IPS-18c (cell line): Measurements from ENCODE around the gene FLVCR1.

Experiments used
- H3K4me3 ChIP-seq: 2 replicates; pipeline ENCODE4 v1.7.0; 2013; ENCODE audit warnings: low read depth, mild to moderate bottlenecking, low read length, moderate library complexity; ENCODE audit not compliant: insufficient read depth
- H3K9me3 ChIP-seq: one replicate; pipeline ENCODE4 v1.6.1; 2013; ENCODE audit warnings: mild to moderate bottlenecking, low read length, moderate library complexity; ENCODE audit not compliant: control insufficient read depth, insufficient read depth

Gene FLVCR1

DNA sequence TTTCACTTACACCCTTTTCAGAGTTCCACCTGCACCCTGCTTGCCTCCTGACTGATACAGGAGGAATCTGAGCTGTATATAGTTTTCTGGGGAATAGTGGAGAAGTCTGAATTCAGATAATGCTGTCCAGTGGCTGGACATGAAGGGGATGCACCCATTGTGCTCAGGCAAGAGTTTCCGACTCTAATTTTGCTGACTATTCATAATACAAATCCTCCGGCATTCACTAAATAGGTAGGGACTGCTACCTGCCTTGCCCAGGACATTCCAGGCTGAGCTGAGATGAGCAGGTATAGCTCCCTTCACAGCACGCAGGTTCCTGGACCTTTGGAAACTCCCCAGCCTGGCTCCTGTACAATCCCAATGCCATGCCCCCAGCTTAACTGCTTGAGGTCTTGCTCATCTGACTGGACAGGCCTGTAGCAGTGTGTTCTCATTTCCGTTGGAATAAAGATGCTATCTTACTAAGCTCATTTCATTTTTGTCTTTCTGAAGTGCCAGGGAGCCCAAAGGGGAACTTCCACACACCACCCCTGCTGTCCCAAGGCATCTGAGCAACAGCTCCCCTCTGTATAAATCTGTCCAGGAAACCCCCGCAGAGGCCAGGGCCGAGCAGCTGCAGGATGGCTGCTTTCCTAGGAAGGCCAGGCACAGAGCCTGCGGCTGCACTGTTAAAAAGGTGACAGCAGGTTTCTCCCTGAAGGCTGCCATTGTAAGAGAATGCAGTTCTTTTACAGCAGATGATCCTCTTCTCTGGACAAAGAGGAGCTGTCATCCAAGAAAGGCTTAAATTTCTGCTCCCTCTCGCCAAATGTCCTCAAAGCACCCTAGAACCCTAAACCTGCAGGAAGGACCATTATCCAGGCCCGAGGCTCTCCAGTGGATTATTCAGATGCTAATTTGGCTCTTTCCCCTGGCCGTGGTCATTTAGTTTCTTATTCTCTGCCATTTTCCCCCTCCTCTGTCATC is 70.5 kb downstream of the FLVCR1 start:
- no peaks in the 10 kb centered on the region for H3K9me3 ChIP-seq
- no peak overlapping the region for H3K4me3 ChIP-seq

GRCh38 chr1:212930986-212931678 is 73.1 kb downstream of the FLVCR1 start:
- Histone ChIP-seq H3K9me3 (no peaks in the 10 kb centered on the region), H3K4me3 (no peak overlapping the region)

GRCh38 chr1:212933815-212934471 is 75.9 kb downstream of the FLVCR1 start:
- Histone ChIP-seq H3K9me3 (peaks cover 3% of the 10 kb centered on the region), H3K4me3 (no peak overlapping the region)

DNA sequence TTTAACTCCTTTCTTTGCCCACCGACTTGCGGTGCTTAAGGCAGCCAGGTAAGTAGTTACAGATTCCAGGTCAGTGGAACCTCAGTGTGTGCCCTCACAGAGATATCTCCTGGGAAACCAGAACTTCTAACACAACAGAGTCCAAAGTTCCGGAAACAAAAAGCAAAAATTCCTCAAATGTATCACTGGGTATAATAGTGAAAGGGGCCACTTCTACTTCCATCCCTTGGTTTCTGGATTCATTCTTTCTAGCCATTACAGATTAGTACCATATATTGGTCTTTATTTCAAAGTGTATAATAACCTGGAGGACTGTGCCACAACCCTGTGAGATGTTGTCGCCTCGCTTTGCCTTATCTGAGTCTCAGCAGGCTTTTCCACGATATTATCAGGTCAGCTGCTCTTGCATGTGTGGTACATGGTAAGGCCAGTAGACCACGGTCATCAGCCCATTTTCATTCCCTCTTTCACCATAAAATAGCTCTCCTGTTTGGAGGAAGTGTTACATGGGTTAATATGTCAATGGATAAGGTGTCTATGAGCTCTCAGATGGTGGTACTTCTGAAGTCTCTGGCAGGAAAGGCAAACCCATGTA is 77.4 kb downstream of the FLVCR1 start:
- Histone ChIP-seq H3K4me3 (no peak overlapping the region), H3K9me3 (peaks cover 3% of the 10 kb centered on the region)

GRCh38 chr1:212937034-212937433 is 79.0 kb downstream of the FLVCR1 start:
- Histone ChIP-seq H3K9me3 (peaks cover 3% of the 10 kb centered on the region), H3K4me3 (no peak overlapping the region)

DNA sequence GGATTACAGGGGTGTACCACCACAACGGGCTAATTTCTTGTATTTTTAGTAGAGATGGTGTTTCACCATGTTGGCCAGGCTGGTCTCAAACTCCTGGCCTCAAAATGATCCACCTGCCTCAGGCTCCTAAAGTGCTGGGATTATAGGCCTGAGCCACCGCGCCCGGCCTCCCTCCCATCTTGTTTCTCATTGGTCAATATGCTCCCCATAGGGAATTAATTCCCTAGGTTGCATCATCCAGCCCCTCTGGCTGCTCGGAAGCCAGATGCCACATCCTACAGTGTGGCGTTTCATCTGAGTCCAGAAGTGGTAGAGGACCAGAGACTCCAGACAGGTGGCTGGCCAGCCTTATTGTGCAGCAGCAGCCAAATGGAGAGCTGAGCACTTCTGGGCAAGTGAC is 80.8 kb downstream of the FLVCR1 start:
- Histone ChIP-seq H3K9me3 (peaks cover 3% of the 10 kb centered on the region), H3K4me3 (no peak overlapping the region)

DNA sequence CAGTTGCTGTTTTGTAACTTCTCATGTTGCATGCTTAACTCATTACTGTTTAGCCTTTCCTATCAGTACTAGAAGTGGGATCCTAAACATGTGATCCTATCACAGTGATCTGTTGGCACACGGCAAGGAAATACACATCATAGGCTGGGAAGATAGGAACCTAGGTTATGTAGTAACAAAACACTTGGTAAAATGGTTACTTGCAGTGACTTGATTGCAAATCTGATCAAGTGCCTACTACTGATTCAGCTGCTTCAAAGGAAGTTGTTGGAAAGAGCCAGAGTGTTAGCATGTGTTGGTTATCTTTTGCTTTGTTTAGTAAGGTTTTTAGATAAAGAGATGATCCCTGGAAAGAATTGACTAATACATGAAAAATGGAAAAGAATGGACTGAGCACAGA is 83.4 kb downstream of the FLVCR1 start:
- Histone ChIP-seq H3K4me3 (no peak overlapping the region), H3K9me3 (peaks cover 3% of the 10 kb centered on the region)

GRCh38 chr1:212942679-212943392 is 84.8 kb downstream of the FLVCR1 start:
- no peak overlapping the region for H3K4me3 ChIP-seq
- H3K9me3 ChIP-seq = no peaks in the 10 kb centered on the region

GRCh38 chr1:212943393-212943710 is 85.3 kb downstream of the FLVCR1 start:
- Histone ChIP-seq H3K9me3 (no peaks in the 10 kb centered on the region), H3K4me3 (no peak overlapping the region)

GRCh38 chr1:212944229-212944901 is 86.3 kb downstream of the FLVCR1 start:
- no peaks in the 10 kb centered on the region for H3K9me3 ChIP-seq
- H3K4me3 ChIP-seq = no peak overlapping the region

GRCh38 chr1:212945056-212945455 is 87.0 kb downstream of the FLVCR1 start:
- Histone ChIP-seq H3K9me3 (no peaks in the 10 kb centered on the region), H3K4me3 (no peak overlapping the region)

DNA sequence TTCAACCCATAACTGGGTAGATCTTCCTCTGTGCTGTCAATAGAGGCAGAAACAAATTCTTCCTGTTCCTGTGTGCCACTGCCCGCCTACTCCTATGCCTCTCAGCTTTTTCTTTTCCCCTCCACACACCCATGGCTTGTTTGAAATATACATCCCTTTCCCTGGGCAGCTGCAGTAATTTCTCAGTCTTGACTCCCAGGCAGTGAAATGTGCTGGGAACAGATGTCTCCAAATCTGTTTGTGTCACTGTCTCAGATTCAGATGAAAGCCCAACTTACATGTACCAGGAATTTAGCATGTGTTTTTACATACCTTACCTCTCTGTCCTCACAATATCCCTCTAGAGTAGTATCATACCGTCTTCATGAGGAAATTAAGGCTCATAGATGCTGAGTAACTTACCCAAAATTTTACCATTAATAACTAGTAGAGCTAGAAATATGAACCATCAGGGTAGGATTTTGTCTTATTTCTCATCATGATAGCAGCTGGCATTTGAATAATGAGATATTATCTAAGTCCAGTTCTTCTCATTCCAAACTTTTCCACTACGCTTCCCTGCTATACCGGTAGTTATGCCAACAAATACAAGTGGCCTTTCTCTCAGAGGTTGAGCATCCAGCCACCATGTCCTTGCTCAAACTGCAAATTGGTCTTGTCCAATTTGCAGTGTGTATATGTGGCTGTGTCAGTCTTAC is 87.5 kb downstream of the FLVCR1 start:
- Histone ChIP-seq H3K4me3 (no peak overlapping the region), H3K9me3 (no peaks in the 10 kb centered on the region)

GRCh38 chr1:212946872-212947271 is 88.8 kb downstream of the FLVCR1 start:
- H3K9me3 ChIP-seq = no peaks in the 10 kb centered on the region
- no peak overlapping the region for H3K4me3 ChIP-seq
